ENCODE measurements around the gene HCN2.

DNA sequence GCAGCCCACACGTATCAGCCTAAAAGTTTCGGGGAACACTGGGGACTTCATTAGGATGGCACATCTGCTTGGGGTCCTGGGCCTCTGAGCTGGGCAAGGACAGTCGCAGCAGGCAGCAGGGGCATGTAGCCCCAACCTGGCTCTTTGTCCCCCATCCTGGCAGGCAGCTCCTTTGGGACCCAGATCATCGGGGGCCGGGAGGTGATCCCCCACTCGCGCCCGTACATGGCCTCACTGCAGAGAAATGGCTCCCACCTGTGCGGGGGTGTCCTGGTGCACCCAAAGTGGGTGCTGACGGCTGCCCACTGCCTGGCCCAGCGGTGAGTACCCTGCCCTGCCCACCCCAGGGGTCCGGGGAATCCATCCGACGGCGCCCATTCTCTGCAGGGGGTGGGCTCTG is 42.6 kb upstream of the HCN2 start:
- TF ChIP-seq, protein P1, sequence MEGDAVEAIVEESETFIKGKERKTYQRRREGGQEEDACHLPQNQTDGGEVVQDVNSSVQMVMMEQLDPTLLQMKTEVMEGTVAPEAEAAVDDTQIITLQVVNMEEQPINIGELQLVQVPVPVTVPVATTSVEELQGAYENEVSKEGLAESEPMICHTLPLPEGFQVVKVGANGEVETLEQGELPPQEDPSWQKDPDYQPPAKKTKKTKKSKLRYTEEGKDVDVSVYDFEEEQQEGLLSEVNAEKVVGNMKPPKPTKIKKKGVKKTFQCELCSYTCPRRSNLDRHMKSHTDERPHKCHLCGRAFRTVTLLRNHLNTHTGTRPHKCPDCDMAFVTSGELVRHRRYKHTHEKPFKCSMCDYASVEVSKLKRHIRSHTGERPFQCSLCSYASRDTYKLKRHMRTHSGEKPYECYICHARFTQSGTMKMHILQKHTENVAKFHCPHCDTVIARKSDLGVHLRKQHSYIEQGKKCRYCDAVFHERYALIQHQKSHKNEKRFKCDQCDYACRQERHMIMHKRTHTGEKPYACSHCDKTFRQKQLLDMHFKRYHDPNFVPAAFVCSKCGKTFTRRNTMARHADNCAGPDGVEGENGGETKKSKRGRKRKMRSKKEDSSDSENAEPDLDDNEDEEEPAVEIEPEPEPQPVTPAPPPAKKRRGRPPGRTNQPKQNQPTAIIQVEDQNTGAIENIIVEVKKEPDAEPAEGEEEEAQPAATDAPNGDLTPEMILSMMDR (IDR thresholded peaks at IDR 0.05): no peak
- TF ChIP-seq POLR2A (IDR thresholded peaks at IDR 0.05): no peak

Data from vagina (tissue), 2 donors.